GM21529 (cell line): ENCODE data around the gene DNAJC27.

Source experiments
- ATAC-seq: cut with Tn5 transposase; IDR thresholded peaks from one replicate; pipeline ENCODE4 v1.9.1; 2021; ENCODE audit not compliant: unreplicated experiment

Gene DNAJC27

DNA sequence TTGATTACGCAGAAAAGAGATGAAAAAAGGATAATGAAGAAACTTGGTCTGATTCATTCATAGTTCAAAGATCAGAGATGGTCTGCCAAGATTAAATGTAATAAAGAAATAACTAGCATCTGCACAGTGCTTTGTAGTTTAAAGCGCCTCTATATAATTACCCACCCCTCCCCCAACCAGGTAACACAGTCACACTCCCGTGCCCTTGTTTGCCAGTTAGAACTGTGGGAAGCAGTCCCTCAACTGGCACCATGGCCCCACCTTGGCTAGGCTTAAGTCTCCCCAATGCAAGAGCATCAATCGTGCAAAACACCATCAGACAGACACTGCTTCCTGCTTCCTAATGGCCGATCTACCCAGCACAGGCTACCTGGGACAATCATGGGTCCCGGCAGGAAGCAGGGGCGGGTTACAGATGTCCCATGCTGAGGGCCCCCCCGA is 63.3 kb downstream of the DNAJC27 start:
- ATAC-seq, result no peak

GRCh38 chr2:24907116-24907515 is 64.6 kb downstream of the DNAJC27 start:
- ATAC-seq, result no peak

- no peak for ATAC-seq
Observed at GRCh38 chr2:24906466-24906865, 65.3 kb downstream of the DNAJC27 start.

DNA sequence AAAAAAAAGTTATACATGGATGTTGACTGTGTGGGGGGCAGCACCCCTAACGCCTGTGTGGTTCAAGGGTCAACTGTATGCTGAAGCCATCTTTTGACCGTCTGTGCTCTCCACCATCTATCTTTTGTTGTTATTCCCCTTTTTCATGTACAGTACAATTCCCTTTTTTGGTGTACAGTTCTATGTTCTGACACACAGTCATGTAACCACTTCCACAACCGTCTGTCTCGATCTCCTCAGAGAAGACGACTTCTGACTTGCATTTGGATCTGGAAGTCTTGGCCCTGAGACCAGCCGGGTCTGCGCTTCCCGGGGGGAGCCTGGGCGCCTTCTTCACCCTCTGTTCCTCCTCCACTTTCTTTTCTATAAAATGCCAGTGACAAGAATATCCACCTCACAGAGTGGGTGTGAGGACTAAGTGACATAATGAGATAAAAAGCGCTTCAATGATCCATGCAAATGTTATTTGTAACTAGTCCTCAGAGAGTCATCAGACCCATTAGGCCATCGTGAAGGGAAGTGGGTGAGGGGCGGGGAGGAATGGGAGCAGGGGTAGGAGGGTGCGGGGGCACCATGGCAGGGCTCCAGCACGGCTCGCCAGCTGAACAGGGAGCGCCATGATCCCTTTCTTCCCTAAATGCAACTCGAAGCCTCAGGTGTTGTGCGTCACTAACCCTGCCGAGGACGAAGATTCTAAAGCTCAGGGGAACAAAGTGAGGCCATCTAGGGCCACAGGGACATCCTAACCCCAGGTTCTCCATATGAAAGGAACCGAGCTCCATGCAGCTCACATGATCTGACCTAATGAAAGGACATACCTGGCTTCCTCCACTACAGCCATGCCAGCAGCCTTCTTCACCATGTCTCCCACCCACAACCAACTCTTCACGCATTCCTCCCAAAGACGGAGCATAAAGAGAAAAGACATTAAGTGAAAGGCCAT is 68.3 kb downstream of the DNAJC27 start:
- ATAC-seq, result no peak

DNA sequence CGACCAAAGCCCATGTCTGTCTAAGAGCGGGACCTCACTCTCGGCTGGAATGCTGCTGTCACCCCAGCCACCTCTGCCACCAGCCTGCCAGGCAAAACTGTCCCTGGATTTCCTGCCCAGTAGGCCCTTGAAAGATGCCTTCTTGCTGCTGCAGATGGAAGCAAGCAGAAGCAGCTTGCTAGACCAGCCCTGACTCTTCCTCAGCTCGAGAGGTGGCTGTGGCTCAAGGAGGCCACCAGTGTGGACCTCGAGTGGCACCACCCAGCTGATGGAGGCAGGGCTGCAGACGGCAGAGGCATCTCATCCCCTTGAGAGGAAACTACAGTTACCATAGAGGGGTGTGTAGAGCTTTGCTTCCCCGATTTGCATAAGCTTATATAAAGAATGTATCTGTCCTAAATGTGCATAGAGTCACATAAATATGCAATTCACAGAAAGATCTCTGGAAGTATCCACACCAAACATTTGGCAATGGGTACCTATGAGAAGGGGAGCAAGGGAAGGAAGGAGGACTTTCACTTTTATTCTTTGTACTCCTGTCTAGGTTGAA is 72.3 kb downstream of the DNAJC27 start:
- no peak for ATAC-seq

GRCh38 chr2:24898122-24899109 is 73.3 kb downstream of the DNAJC27 start:
- ATAC-seq, result no peak

- no peak for ATAC-seq
Observed at GRCh38 chr2:24894750-24895149, 77.0 kb downstream of the DNAJC27 start.

- ATAC-seq, result no peak
Observed at GRCh38 chr2:24893934-24894333, 77.8 kb downstream of the DNAJC27 start.
